Neutrophil (primary cell): ENCODE measurements around the gene TTLL13.

Source experiments
- H3K27ac ChIP-seq: fragments of 200-600 bp; sonication (generic); 2 replicates; pipeline ENCODE4 v1.5.1; 2016; ENCODE audit warnings: mild to moderate bottlenecking, moderate library complexity
- H3K27me3 ChIP-seq: fragments of 200-600 bp; sonication (generic); 2 replicates; pipeline ENCODE4 v1.6.0; 2016; ENCODE audit warnings: mild to moderate bottlenecking
- H3K36me3 ChIP-seq: fragments of 200-600 bp; sonication (generic); 2 replicates; pipeline ENCODE4 v1.5.1; 2017
- H3K4me1 ChIP-seq, 2 experiments: fragments of 200-600 bp in 1 of 2; sonication (generic) in 1 of 2; 1 replicate in 1 of 2; 2 replicates in 1 of 2; pipeline versions ENCODE4 v1.5.1 to v1.6.1; 2013 to 2016; ENCODE audit warnings: low read depth in 1 of 2, low read length in 1 of 2, mild to moderate bottlenecking in 1 of 2, moderate library complexity in 1 of 2; ENCODE audit not compliant: control insufficient read depth in 1 of 2, insufficient read depth in 1 of 2
- H3K4me3 ChIP-seq, 2 experiments: fragments of 200-600 bp in 1 of 2; sonication (generic) in 1 of 2; 1 replicate in 1 of 2; 2 replicates in 1 of 2; pipeline ENCODE4 v1.5.1; 2013 to 2016; ENCODE audit warnings: low read depth in 1 of 2, low read length in 1 of 2, mild to moderate bottlenecking in 1 of 2, moderate library complexity in 1 of 2
- H3K9me3 ChIP-seq: fragments of 200-600 bp; sonication (generic); 2 replicates; pipeline ENCODE4 v1.5.1; 2016
- TF ChIP-seq, protein P1 (sequence below): fragments of 200-600 bp; sonication (generic); IDR thresholded peaks from 2 replicates; pipeline ENCODE4 v1.5.1; 2016; ENCODE audit warnings: antibody characterized with exemption

The TTLL13 gene

DNA sequence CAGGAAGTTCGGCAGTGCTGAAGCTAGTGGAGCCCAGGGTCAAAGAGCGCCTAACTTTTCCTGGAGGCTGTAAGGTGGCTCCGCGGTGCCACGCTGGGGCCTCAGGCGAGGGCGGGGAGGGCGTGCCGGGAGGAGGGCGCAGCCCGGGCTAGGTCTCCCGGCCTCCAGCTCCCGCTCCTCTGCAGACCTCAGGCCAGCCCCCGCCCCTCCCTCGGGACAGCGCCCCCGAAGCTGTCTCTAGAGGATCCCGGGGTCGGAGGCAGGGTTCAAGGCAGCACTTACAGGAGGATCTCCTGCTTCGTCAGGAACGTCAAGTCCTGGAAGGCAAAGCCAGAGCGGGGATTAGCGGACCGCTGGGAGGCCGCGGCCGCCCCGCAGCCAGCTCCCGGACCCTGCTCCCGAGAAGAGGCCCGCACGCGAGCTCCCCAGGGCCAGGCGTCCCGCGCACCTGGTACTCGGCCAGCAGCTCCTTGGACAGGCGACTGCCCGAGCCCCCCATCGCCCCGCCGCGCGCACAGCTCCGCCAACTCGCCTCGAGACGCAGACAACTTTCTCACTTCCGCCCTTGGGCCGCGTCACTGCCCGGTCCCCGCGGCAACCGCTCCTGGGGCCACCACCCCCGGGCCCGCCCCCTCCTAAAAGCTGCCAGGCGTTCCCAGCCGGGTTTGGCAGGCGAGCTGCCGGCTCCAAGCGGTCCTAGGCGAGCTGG lies 15.8 kb upstream of the TTLL13 start, which contains the start of gene CIB1:
Gene CIB1, minus strand, starts transcription at position 555 of the 709 bp plus-strand sequence. Its CDS starts 56 bp downstream, at position 499.
- TF ChIP-seq, protein P1, sequence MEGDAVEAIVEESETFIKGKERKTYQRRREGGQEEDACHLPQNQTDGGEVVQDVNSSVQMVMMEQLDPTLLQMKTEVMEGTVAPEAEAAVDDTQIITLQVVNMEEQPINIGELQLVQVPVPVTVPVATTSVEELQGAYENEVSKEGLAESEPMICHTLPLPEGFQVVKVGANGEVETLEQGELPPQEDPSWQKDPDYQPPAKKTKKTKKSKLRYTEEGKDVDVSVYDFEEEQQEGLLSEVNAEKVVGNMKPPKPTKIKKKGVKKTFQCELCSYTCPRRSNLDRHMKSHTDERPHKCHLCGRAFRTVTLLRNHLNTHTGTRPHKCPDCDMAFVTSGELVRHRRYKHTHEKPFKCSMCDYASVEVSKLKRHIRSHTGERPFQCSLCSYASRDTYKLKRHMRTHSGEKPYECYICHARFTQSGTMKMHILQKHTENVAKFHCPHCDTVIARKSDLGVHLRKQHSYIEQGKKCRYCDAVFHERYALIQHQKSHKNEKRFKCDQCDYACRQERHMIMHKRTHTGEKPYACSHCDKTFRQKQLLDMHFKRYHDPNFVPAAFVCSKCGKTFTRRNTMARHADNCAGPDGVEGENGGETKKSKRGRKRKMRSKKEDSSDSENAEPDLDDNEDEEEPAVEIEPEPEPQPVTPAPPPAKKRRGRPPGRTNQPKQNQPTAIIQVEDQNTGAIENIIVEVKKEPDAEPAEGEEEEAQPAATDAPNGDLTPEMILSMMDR = no peak
- Histone ChIP-seq H3K4me3 (peak within 1 kb of the TSS; percentile 84 to 85), H3K27ac (peak within 1 kb of the TSS; percentile 97), H3K27me3 (no peaks in the 10 kb centered on the region), H3K36me3 (peaks cover 24% of the 10 kb centered on the region), H3K9me3 (no peaks in the 10 kb centered on the region), H3K4me1 (peaks cover 44 to 46% of the 10 kb centered on the region in 2 experiments)

DNA sequence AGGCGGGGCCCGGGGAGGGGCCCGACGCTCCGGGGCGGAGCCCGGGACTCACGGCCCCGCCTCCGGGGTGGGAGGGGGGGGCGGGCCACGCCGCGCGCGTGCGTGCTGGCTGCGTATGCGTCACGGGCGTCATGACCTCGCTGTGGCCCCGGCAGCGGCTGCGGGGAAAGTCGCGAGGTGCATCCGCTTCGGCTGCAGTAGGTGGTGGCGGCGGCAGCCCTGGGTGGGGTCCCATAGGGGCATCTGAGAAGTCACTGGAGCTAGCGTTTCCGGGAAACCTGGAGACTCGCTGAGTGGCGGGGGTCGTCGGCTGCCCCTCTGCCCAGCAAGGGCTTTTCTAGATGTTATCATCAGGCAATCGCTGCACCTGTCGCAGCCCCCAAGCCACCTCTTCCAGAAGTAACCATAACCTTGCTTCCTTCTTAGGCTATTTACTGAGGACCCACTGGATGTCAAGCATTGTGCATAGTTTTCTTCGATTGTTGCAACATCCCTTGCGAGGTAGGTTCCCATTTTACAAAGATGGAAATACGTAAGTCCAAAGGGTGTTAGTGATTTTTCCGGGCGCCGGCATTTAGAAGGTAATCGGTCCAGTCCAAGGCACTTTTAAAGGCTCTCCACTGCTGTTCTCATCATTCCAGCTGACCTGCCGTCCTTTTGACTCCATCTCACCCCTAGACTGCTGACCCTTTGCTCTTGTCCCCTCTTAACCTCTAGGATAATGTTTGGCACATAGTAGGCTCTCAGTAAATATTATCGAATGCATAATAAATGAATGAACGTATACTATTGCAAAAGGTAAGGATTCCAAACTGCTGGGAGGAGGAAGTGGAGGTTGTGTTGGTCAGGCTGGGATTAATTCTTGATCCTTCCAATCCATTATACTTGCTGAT lies 15.0 kb upstream of the TTLL13 start, which contains the start of gene GDPGP1:
Gene GDPGP1, plus strand, starts transcription at position 114 of the 893 bp plus-strand sequence. CDS start 6,700 bp downstream, outside the sequence.
- H3K4me1 ChIP-seq = peaks cover 44 to 46% of the 10 kb centered on the region in 2 experiments

DNA sequence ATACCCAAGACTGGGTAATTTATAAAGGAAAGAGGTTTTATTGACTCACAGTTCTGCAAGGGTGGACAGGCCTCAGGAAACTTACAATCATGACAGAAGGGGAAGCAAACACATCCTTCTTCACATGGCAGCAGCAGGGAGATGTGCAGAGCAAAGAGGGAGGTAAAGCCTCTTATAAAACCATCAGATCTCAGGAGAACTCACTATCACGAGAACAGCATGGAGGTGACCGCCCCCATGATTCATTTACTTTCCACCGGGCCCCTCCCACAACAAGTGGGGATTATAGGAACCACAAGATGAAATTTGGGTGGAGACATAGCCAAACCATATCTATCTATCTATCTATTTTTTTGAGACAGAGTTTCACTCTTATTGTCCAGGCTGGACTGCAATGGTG lies 10.0 kb upstream of the TTLL13 start:
- no peak overlapping the region for H3K27ac ChIP-seq
- no peaks in the 10 kb centered on the region for H3K27me3 ChIP-seq
- TF ChIP-seq, protein P1 = no peak
- no peaks in the 10 kb centered on the region for H3K9me3 ChIP-seq
- no peak overlapping the region for H3K4me3 ChIP-seq
- peaks cover 7% of the 10 kb centered on the region in 2 experiments for H3K4me1 ChIP-seq
- H3K36me3 ChIP-seq = peaks cover 6% of the 10 kb centered on the region

More for the DNA sequence above, 15.0 kb upstream of the TTLL13 start, which contains the start of gene GDPGP1:
- Histone ChIP-seq H3K4me3 (peak within 1 kb of the TSS; percentile 84 to 85), H3K36me3 (peaks cover 16% of the 10 kb centered on the region), H3K27ac (peak within 1 kb of the TSS; percentile 97), H3K9me3 (no peaks in the 10 kb centered on the region), H3K27me3 (no peaks in the 10 kb centered on the region)
- TF ChIP-seq, protein P1 = peak; percentile 44

DNA sequence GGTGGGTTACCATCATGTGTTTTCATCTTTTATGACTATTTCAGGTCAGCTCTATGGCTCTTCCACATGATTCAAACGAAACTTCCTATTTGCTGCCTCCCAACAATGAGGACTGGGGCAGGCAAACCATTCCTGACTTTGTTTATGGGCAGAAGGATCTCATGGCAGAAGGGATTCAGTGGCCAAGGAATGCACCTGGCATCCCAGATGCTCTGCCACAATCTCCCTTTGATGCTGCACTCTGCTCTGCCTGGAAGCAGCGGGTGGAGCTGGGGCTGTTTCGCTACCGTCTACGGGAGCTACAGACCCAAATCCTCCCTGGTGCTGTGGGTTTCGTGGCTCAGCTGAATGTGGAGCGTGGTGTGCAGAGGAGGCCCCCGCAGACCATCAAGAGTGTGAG lies 8.5 kb upstream of the TTLL13 start:
- H3K4me1 ChIP-seq = no peaks in the 10 kb centered on the region
- TF ChIP-seq, protein P1 = no peak
- no peak overlapping the region for H3K27ac ChIP-seq
- H3K27me3 ChIP-seq = no peaks in the 10 kb centered on the region
- H3K36me3 ChIP-seq = peaks cover 6% of the 10 kb centered on the region
- H3K4me3 ChIP-seq = no peak overlapping the region
- H3K9me3 ChIP-seq = no peaks in the 10 kb centered on the region

DNA sequence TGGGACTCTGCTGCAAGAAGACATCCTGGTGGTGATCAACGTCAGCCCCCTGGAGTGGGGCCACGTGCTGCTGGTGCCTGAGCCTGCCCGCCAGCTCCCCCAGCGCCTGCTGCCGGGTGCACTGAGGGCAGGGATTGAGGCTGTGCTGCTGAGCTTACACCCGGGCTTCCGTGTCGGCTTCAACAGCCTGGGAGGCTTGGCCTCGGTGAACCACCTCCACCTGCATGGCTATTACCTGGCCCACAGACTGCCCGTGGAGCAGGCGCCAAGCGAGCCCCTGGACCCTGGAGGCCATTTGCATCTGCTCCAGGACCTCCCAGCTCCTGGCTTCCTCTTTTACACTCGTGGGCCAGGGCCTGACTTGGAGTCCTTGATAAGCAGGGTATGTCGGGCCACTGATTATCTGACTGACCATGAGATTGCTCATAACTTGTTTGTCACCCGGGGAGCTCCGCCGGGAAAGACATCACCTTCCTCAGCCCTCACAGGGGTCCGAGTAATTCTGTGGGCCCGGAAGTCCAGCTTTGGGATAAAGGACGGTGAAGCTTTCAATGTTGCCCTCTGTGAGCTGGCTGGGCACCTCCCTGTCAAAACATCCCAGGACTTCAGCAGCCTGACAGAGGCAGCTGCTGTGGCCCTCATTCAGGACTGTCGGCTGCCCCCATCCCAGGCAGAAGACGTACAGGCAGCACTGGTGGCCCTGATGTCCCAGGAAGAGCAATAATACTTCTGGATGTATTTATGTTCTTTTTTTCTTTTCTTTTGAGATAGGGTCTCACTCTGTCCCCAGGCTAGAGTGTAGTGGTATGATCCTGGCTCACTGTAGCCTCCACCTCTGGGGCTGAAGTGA lies 7.8 kb upstream of the TTLL13 start:
- Histone ChIP-seq H3K9me3 (no peaks in the 10 kb centered on the region), H3K4me1 (no peaks in the 10 kb centered on the region), H3K4me3 (no peak overlapping the region), H3K36me3 (peaks cover 6% of the 10 kb centered on the region), H3K27ac (no peak overlapping the region), H3K27me3 (no peaks in the 10 kb centered on the region)
- TF ChIP-seq, protein P1 = no peak
